HepG2 (cell line): ENCODE measurements around the gene MRPS25. TPM values are rescaled to one million over a fixed set of nuclear protein-coding genes. Genes with fewer than 3 reads are reported as not detected.
"Not testable (repeated sequence)": the region's sequence is repeated elsewhere in the genome, so short reads cannot be mapped to it uniquely, and the experiment has no call there.

Experiments used
- ATAC-seq: fragments of 200-7000 bp; cut with Tn5 transposase; 3 replicates; pipeline ENCODE4 v1.9.1; 2020; ENCODE audit warnings: mild to moderate bottlenecking, moderate library complexity
- BruUV-seq: library from RNA; stranded (reverse); fragments of 400-500 nt; replicated peaks from 2 replicates; lab custom pipeline; 2021; lab: Mats Ljungman, UMichigan
- CTCF ChIA-PET: fragments of 300-600 bp; formaldehyde crosslinking; extraction: SDS; loops from one replicate; lab custom pipeline; 2021; ENCODE audit warnings: low total read pairs, inconsistent platforms, low intra/inter-chr PET ratio; lab: Yijun Ruan, JAX
- POLR2A ChIA-PET: fragments of 350-600 bp; sonication (Branson Sonifier 250); formaldehyde crosslinking; loops from one replicate; lab custom pipeline; 2020; ENCODE audit warnings: antibody characterized with exemption, inconsistent platforms; lab: Yijun Ruan, JAX
- DNase-seq: peaks from one replicate; pipeline ENCODE4 v3.0.0-alpha.2; 2015; ENCODE audit warnings: low spot score
- FAIRE-seq: peaks from 3 replicates; lab custom pipeline; 2011; peaks lifted over from hg19 to GRCh38; lab: Jason Lieb, UNC
- H2AFZ ChIP-seq: one replicate; pipeline ENCODE4 v1.6.1; 2011; ENCODE audit warnings: low read length, inconsistent platforms
- H3K27ac ChIP-seq: fragments of 300-600 bp; 3 replicates; pipeline ENCODE4 v1.8.0; 2011; ENCODE audit warnings: mixed run types, mild to moderate bottlenecking, mixed read lengths, low read length, inconsistent platforms; ENCODE audit not compliant: insufficient read depth; ENCODE audit errors: extremely low read length
- H3K27me3 ChIP-seq, 2 experiments: fragments of 200-600 bp in 1 of 2; 2 replicates in 1 of 2; 3 replicates in 1 of 2; pipeline versions ENCODE4 v1.6.0 to v1.8.0; 2011; ENCODE audit warnings: low read length in 2 of 2, mild to moderate bottlenecking in 2 of 2, moderate library complexity in 2 of 2, inconsistent platforms in 1 of 2; ENCODE audit not compliant: insufficient read depth in 2 of 2, control insufficient read depth in 1 of 2
- H3K36me3 ChIP-seq, 2 experiments: fragments of 200-600 bp in 1 of 2; replicated peaks in 1 of 2; 2 replicates in 1 of 2; 3 replicates in 1 of 2; pipeline versions ENCODE4 v1.5.1 to v1.8.0; 2011; ENCODE audit warnings: low read length in 2 of 2, inconsistent platforms in 1 of 2; ENCODE audit not compliant: insufficient read depth in 2 of 2, control insufficient read depth in 1 of 2
- H3K4me1 ChIP-seq: 2 replicates; pipeline ENCODE4 v1.5.1; 2012; ENCODE audit warnings: low read length, inconsistent platforms; ENCODE audit not compliant: insufficient read depth
- H3K4me2 ChIP-seq: 2 replicates; pipeline ENCODE4 v1.6.0; 2011; ENCODE audit warnings: low read depth, low read length, inconsistent platforms
- H3K4me3 ChIP-seq, 3 experiments: fragments of 200-600 bp in 1 of 3; sonication (generic), shearing (Covaris generic) in 1 of 3; replicated peaks in 1 of 3; 2 replicates each; pipeline ENCODE4 v1.5.1; 2011 to 2016; ENCODE audit warnings: low read length in 3 of 3, inconsistent platforms in 2 of 3, low read depth in 2 of 3, mild to moderate bottlenecking in 2 of 3, control low read depth in 1 of 3, mixed read lengths in 1 of 3; ENCODE audit not compliant: insufficient read depth in 1 of 3
- H3K79me2 ChIP-seq: one replicate; pipeline ENCODE4 v1.6.1; 2011; ENCODE audit warnings: low read length, inconsistent platforms; ENCODE audit not compliant: insufficient read depth
- H3K9ac ChIP-seq: 2 replicates; pipeline ENCODE4 v1.6.0; 2011; ENCODE audit warnings: mild to moderate bottlenecking, low read depth, low read length, inconsistent platforms; ENCODE audit not compliant: insufficient read depth
- H3K9me3 ChIP-seq: 2 replicates; pipeline ENCODE4 v1.5.1; 2012; ENCODE audit warnings: mild to moderate bottlenecking, low read length
- H4K20me1 ChIP-seq: 2 replicates; pipeline ENCODE4 v1.6.0; 2011; ENCODE audit warnings: inconsistent platforms, mild to moderate bottlenecking, low read length, moderate library complexity; ENCODE audit not compliant: insufficient read depth
- ARNTL ChIP-seq: sonication (generic); formaldehyde crosslinking; IDR thresholded peaks from 2 replicates; pipeline ENCODE4 v1.4.0; 2020; ENCODE audit warnings: mild to moderate bottlenecking, missing genetic modification reagents
- ZNF207 ChIP-seq: fragments of 450-650 bp; IDR thresholded peaks from 2 replicates; pipeline ENCODE4 v1.6.1; 2016; ENCODE audit warnings: antibody characterized with exemption, borderline replicate concordance
- WGBS: methylation state at CpG from one replicate; pipeline ENCODE4 v1.1.6; 2017; ENCODE audit warnings: low lambda C conversion rate; 5-methylcytosine and 5-hydroxymethylcytosine counted together
- in situ Hi-C: cut with HindIII; loops from 2 replicates; pipeline ENCODE4 v1.10.0; 2017; ENCODE audit warnings: low pct_unique_long_range_greater_than_20kb; ENCODE audit not compliant: extremely low pct_ligation_motif_present
- intact Hi-C: fragments of 100-400 bp; cut with micrococcal nuclease; formaldehyde crosslinking; loops from one replicate; pipeline ENCODE4 v1.10.0; 2022; ENCODE audit not compliant: unreplicated experiment
- polyA plus RNA-seq, 8 experiments: library from polyadenylated mRNA; depleted of rRNA in 3 of 8; stranded (reverse) in 7 of 8; unstranded in 1 of 8; fragments of >200 nt; fragmentation: Illumina TruSeq in 4 of 8; extraction: Trizol in 4 of 8; gene quantifications; 2 replicates each; pipeline versions ENCODE4 v1.2.1 to v1.2.3, GENCODE V29; 2011 to 2016; ENCODE audit warnings: low read depth in 4 of 8, missing spikeins in 1 of 8, mixed read lengths in 1 of 8; ENCODE audit not compliant: insufficient read depth in 1 of 8
- total RNA-seq, 5 experiments: library from RNA; depleted of rRNA; stranded (reverse); fragments of >200 nt; fragmentation: Illumina TruSeq; extraction: Trizol; gene quantifications; 2 replicates each; pipeline ENCODE4 v1.2.3, GENCODE V29; 2016; ENCODE audit warnings: low read depth in 1 of 5
- TF ChIP-seq, protein P1 (sequence below): sonication (generic); formaldehyde crosslinking; conservative IDR thresholded peaks from 2 replicates; pipeline ENCODE4 v1.8.0; 2022; ENCODE audit warnings: missing genetic modification reagents
- TF ChIP-seq, protein P2 (sequence below): sonication (generic); formaldehyde crosslinking; IDR thresholded peaks from 2 replicates; pipeline ENCODE4 v1.4.0; 2020; ENCODE audit warnings: mild to moderate bottlenecking, missing genetic modification reagents, borderline replicate concordance

MRPS25 gene
- total and polyA plus RNA-seq, 2 of the 13 experiments (the other 11 are each of a cell fraction or from before 2014, with no cell fraction given) = 60.1 to 74.3 TPM

DNA sequence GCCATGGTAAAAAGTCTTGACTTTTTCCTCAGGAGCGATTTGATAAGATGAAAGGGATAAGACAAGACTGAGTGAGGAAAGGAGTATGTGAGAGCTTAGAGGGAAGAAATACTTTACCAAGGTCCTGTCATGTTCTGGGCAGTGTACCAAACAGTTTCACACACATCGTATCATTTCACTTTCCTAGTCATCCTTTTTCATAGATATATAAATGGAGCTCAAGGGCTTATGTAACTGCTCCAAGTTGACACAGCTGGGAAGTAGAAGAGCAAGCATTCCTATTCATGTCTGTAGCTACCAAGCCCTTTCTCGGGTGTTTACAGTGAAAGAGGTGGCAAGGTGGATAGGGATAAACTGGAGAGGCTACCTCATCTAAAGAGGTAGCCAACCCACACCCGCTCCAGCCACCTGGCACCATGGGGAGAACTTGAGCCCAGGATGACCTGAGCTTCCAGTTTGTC, 57.4 kb downstream of the MRPS25 start (continued):
- TF ChIP-seq, protein P1, sequence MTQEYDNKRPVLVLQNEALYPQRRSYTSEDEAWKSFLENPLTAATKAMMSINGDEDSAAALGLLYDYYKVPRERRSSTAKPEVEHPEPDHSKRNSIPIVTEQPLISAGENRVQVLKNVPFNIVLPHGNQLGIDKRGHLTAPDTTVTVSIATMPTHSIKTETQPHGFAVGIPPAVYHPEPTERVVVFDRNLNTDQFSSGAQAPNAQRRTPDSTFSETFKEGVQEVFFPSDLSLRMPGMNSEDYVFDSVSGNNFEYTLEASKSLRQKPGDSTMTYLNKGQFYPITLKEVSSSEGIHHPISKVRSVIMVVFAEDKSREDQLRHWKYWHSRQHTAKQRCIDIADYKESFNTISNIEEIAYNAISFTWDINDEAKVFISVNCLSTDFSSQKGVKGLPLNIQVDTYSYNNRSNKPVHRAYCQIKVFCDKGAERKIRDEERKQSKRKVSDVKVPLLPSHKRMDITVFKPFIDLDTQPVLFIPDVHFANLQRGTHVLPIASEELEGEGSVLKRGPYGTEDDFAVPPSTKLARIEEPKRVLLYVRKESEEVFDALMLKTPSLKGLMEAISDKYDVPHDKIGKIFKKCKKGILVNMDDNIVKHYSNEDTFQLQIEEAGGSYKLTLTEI (CRISPR knock-in tag) = no peak
- TF ChIP-seq ARNTL (CRISPR knock-in tag) (no peak), ZNF207 (no peak)
- TF ChIP-seq, protein P2, sequence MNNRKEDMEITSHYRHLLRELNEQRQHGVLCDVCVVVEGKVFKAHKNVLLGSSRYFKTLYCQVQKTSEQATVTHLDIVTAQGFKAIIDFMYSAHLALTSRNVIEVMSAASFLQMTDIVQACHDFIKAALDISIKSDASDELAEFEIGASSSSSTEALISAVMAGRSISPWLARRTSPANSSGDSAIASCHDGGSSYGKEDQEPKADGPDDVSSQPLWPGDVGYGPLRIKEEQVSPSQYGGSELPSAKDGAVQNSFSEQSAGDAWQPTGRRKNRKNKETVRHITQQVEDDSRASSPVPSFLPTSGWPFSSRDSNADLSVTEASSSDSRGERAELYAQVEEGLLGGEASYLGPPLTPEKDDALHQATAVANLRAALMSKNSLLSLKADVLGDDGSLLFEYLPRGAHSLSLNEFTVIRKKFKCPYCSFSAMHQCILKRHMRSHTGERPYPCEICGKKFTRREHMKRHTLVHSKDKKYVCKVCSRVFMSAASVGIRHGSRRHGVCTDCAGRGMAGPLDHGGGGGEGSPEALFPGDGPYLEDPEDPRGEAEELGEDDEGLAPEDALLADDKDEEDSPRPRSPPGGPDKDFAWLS (CRISPR knock-in tag) = no peak

DNA sequence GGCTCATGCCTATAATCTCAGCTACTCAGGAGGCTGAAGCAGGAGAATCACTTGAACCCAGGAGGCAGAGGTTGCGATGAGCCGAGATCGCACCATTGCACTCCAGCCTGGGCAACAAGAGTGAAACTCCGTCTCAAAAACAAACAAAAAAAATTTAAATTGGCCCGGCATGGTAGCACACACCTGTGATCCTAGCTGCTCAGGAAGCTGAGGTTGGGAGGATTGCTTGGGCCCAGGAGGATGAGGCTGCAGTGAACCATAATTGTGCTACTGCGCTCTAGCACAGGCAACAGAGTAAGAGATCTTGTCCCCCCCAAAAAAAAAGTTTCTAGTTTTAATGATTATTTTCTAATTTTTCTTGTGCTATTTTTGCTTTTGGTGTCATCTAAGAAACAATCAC, 65.9 kb downstream of the MRPS25 start:
- H3K4me2 ChIP-seq, H3K4me3 ChIP-seq, DNase-seq, H3K9me3 ChIP-seq, H2AFZ ChIP-seq, H3K27me3 ChIP-seq, H3K27ac ChIP-seq, POLR2A ChIA-PET, CTCF ChIA-PET, BruUV-seq, FAIRE-seq, intact Hi-C loops, H3K9ac ChIP-seq, H4K20me1 ChIP-seq, H3K36me3 ChIP-seq, ATAC-seq, in situ Hi-C loops, H3K4me1 ChIP-seq: not testable (repeated sequence)
- H3K79me2 ChIP-seq = peaks cover 17% of the 10 kb centered on the region
- WGBS = over 99% methylated on average over 6 of the region's 6 CpGs

Other genes starting within 250 kb of the MRPS25 start
- gene FGD5, start 246.4 kb downstream of the MRPS25 start, total RNA-seq (2016; rRNA removed; fragmentation: Illumina TruSeq; extraction: Trizol) = not detected in 2 replicates
- gene FGD5, start 246.4 kb downstream of the MRPS25 start, polyA plus RNA-seq (2011; rRNA removed) = 0.17 TPM in 1 of 2 replicates, not detected in the other
- 7.8 and 12.0 TPM in 2 replicates for gene NR2C2, start 117.7 kb downstream of the MRPS25 start, total RNA-seq (2016; rRNA removed; fragmentation: Illumina TruSeq; extraction: Trizol)
- 11.8 and 14.3 TPM in 2 replicates for gene NR2C2, start 117.7 kb downstream of the MRPS25 start, polyA plus RNA-seq (2011; rRNA removed)
- 11.8 and 14.7 TPM in 2 replicates for gene RBSN, start 33.8 kb upstream of the MRPS25 start, total RNA-seq (2016; rRNA removed; fragmentation: Illumina TruSeq; extraction: Trizol)
- 7.9 and 9.4 TPM in 2 replicates for gene RBSN, start 33.8 kb upstream of the MRPS25 start, polyA plus RNA-seq (2011; rRNA removed)
- gene CAPN7, start 140.9 kb upstream of the MRPS25 start, total RNA-seq (2016; rRNA removed; fragmentation: Illumina TruSeq; extraction: Trizol) = 36.8 and 52.2 TPM in 2 replicates
- 15.7 and 16.7 TPM in 2 replicates for gene CAPN7, start 140.9 kb upstream of the MRPS25 start, polyA plus RNA-seq (2011; rRNA removed)